Type B pancreatic cell (in vitro differentiated cells): Measurements from ENCODE around the gene KLF13. TPM values are rescaled to one million over a fixed set of nuclear protein-coding genes. Genes with fewer than 3 reads are reported as not detected.
A peak's percentile ranks its signal among the peaks of the same experiment; 100 is the strongest.

ENCODE experiments used
- DNase-seq: peaks from one replicate; pipeline ENCODE4 v3.0.0; 2021; ENCODE audit warnings: mixed read lengths; ENCODE audit not compliant: unreplicated experiment; ENCODE audit errors: extremely low spot score
- H3K27ac Mint-ChIP-seq: 2 replicates; pipeline ENCODE4 v1.8.0; 2021; ENCODE audit warnings: mild to moderate bottlenecking, mixed read lengths
- H3K27me3 Mint-ChIP-seq: 2 replicates; pipeline ENCODE4 v1.8.0; 2021; ENCODE audit warnings: mixed read lengths
- H3K36me3 Mint-ChIP-seq: 2 replicates; pipeline ENCODE4 v1.8.0; 2021; ENCODE audit warnings: mixed read lengths
- H3K4me1 Mint-ChIP-seq: one replicate; pipeline ENCODE4 v1.8.0; 2021; ENCODE audit warnings: mixed read lengths; ENCODE audit not compliant: unreplicated experiment
- H3K4me3 Mint-ChIP-seq: 2 replicates; pipeline ENCODE4 v1.8.0; 2021; ENCODE audit warnings: mild to moderate bottlenecking, mixed read lengths
- H3K9me3 Mint-ChIP-seq: 2 replicates; pipeline ENCODE4 v1.8.0; 2021; ENCODE audit warnings: mixed read lengths
- total RNA-seq: library from RNA; stranded (reverse); gene quantifications from 2 replicates; pipeline ENCODE4 v1.2.1, GENCODE V29; 2021; ENCODE audit warnings: low replicate concordance
- TF ChIP-seq, protein P1 (sequence below): fragments of 200-600 bp; sonication (generic); conservative IDR thresholded peaks from 2 replicates; pipeline ENCODE4 v1.5.0; 2021; ENCODE audit warnings: antibody characterized with exemption, mild to moderate bottlenecking

KLF13 gene
- total RNA-seq, 1 donor from 2014 or later: 38.6 TPM

- Mint-ChIP-seq H3K27ac (peak overlapping the region; percentile 75), H3K27me3 (peaks cover 10% of the 10 kb centered on the region), H3K9me3 (no peaks in the 10 kb centered on the region), H3K4me3 (peak overlapping the region; percentile 68), H3K36me3 (no peaks in the 10 kb centered on the region), H3K4me1 (peaks cover 11% of the 10 kb centered on the region)
- TF ChIP-seq, protein P1, sequence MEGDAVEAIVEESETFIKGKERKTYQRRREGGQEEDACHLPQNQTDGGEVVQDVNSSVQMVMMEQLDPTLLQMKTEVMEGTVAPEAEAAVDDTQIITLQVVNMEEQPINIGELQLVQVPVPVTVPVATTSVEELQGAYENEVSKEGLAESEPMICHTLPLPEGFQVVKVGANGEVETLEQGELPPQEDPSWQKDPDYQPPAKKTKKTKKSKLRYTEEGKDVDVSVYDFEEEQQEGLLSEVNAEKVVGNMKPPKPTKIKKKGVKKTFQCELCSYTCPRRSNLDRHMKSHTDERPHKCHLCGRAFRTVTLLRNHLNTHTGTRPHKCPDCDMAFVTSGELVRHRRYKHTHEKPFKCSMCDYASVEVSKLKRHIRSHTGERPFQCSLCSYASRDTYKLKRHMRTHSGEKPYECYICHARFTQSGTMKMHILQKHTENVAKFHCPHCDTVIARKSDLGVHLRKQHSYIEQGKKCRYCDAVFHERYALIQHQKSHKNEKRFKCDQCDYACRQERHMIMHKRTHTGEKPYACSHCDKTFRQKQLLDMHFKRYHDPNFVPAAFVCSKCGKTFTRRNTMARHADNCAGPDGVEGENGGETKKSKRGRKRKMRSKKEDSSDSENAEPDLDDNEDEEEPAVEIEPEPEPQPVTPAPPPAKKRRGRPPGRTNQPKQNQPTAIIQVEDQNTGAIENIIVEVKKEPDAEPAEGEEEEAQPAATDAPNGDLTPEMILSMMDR: no peak
- peak; percentile 57 for DNase-seq
These were observed 29.7 kb upstream of the KLF13 start for GRCh38 chr15:31296646-31297574.

GRCh38 chr15:31297575-31298456, 28.8 kb upstream of the KLF13 start:
- Mint-ChIP-seq H3K27ac (no peak overlapping the region), H3K27me3 (peaks cover 10% of the 10 kb centered on the region), H3K4me1 (peaks cover 14% of the 10 kb centered on the region), H3K4me3 (no peak overlapping the region), H3K9me3 (no peaks in the 10 kb centered on the region), H3K36me3 (no peaks in the 10 kb centered on the region)
- TF ChIP-seq, protein P1: no peak
- DNase-seq: peak; percentile 51

- DNase-seq: peak; percentile 62
- no peaks in the 10 kb centered on the region for H3K36me3 Mint-ChIP-seq
- TF ChIP-seq, protein P1: no peak
- peaks cover 14% of the 10 kb centered on the region for H3K4me1 Mint-ChIP-seq
- H3K4me3 Mint-ChIP-seq: no peak overlapping the region
- no peak overlapping the region for H3K27ac Mint-ChIP-seq
- H3K27me3 Mint-ChIP-seq: peaks cover 5% of the 10 kb centered on the region
- no peaks in the 10 kb centered on the region for H3K9me3 Mint-ChIP-seq
These were observed 27.9 kb upstream of the KLF13 start for GRCh38 chr15:31298707-31299172.

DNA sequence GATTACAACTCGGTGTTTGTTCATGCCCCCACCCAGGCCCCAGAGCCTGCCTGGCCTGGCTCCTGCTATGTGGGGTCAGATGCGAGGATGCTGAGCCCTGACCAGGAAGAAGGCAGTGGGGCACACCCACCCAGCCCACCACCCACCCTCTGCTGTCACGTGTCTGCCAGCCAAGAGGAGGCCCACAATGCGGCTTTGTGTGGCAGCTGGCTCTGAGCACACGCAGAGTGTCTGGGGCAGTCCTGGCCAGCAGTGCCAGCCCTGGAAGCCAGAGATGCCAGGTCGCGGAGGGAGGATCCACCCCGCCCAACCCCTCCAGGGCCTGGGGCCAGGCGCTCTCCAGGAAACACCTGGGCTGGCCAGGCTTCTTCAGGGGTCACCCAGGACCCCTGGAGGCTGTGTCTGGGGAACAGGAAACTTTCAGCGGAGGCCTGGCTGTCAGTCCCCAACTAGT, 26.4 kb upstream of the KLF13 start:
- no peaks in the 10 kb centered on the region for H3K36me3 Mint-ChIP-seq
- TF ChIP-seq, protein P1: no peak
- H3K4me3 Mint-ChIP-seq: no peak overlapping the region
- H3K27me3 Mint-ChIP-seq: peaks cover 10% of the 10 kb centered on the region
- no peak overlapping the region for H3K27ac Mint-ChIP-seq
- peaks cover 20% of the 10 kb centered on the region for H3K4me1 Mint-ChIP-seq
- peak; percentile 49 for DNase-seq
- no peaks in the 10 kb centered on the region for H3K9me3 Mint-ChIP-seq

- Mint-ChIP-seq H3K27me3 (peaks cover 11% of the 10 kb centered on the region), H3K9me3 (no peaks in the 10 kb centered on the region), H3K27ac (no peak overlapping the region), H3K4me1 (peaks cover 20% of the 10 kb centered on the region), H3K4me3 (no peak overlapping the region), H3K36me3 (no peaks in the 10 kb centered on the region)
- TF ChIP-seq, protein P1: no peak
- DNase-seq: peak; percentile 63
These were observed 25.5 kb upstream of the KLF13 start for GRCh38 chr15:31300981-31301672.
